Spinal cord (tissue), 10 donors: ENCODE data around the gene FHOD3. TPM values are rescaled to one million over a fixed set of nuclear protein-coding genes. Genes with fewer than 3 reads are reported as not detected.
"Not testable (repeated sequence)": the region's sequence is repeated elsewhere in the genome, so short reads cannot be mapped to it uniquely, and the experiment has no call there.

ENCODE experiments used
- DNase-seq, 6 donors: peaks; one replicate each; pipeline versions ENCODE4 v3.0.0 to v3.0.0-alpha.2; 2013 to 2015; ENCODE audit warnings: low spot score in 6 of 6, low read depth in 4 of 6
- H3K27ac ChIP-seq: one replicate; pipeline ENCODE4 v1.5.1; 2013; ENCODE audit warnings: low read depth, low read length, control low read depth
- H3K27me3 ChIP-seq: one replicate; pipeline ENCODE4 v1.6.1; 2013; ENCODE audit warnings: low read length; ENCODE audit not compliant: control insufficient read depth, insufficient read depth
- H3K36me3 ChIP-seq: one replicate; pipeline ENCODE4 v1.6.1; 2013; ENCODE audit warnings: low read length; ENCODE audit not compliant: control insufficient read depth, insufficient read depth
- H3K4me1 ChIP-seq: one replicate; pipeline ENCODE4 v1.6.1; 2013; ENCODE audit warnings: low read length; ENCODE audit not compliant: control insufficient read depth, insufficient read depth
- H3K4me3 ChIP-seq: one replicate; pipeline ENCODE4 v1.5.1; 2013; ENCODE audit warnings: low read depth, low read length, control low read depth
- H3K9me3 ChIP-seq: one replicate; pipeline ENCODE4 v1.6.1; 2013; ENCODE audit warnings: low read length; ENCODE audit not compliant: control insufficient read depth, insufficient read depth
- WGBS: methylation state at CpG from one replicate; pipeline ENCODE4 v1.1.5; 2013; ENCODE audit warnings: missing lambda C conversion rate; ENCODE audit not compliant: insufficient coverage; 5-methylcytosine and 5-hydroxymethylcytosine counted together
- polyA plus RNA-seq, 2 donors: library from polyadenylated mRNA; unstranded; fragments of 120-200 nt; gene quantifications; one replicate each; pipeline ENCODE4 v1.2.1, GENCODE V29; 2013; ENCODE audit not compliant: insufficient read length in 2 of 2
- total RNA-seq, 2 donors: library from RNA; depleted of rRNA in 1 of 2; stranded (reverse); fragments of 120-200 nt in 1 of 2; fragments of >200 nt in 1 of 2; gene quantifications; one replicate each; pipeline versions ENCODE4 v1.2.3 to v1.2.4, GENCODE V29; 2013 to 2014
- donor health status: healthy.

The FHOD3 gene
- total and polyA plus RNA-seq, 4 donors, result 30.0 to 53.4 (median 52.1) TPM

GRCh38 chr18:36721351-36721750 lies 423.8 kb downstream of the FHOD3 start:
- H3K4me3 ChIP-seq, H3K36me3 ChIP-seq, DNase-seq, H3K27me3 ChIP-seq, H3K27ac ChIP-seq, H3K4me1 ChIP-seq, H3K9me3 ChIP-seq: not testable (repeated sequence)
- no CpG with 5 or more reads among the region's 1 CpG for WGBS

DNA sequence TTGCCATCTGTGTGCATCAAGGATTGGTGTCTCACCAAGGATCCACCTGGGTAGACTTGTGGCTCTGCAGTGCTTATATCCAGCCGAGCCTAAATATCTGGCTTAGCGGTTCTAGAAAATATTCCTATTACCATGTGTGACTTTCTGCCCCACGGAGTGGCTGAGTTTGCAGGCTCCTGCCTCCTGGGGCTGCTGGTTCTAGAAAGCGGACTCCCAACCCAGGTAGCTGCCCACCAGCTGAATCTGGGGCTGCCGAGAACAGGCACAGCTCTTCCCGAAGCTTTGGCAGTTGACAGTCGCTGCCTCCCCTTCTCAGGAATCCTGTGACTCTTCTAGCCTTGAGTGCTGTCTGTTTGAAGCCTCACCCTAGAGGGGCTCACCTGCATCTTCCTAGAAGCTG lies 426.7 kb downstream of the FHOD3 start:
- H3K4me3 ChIP-seq, result no peak overlapping the region
- H3K4me1 ChIP-seq, result peaks cover 11% of the 10 kb centered on the region
- no peaks in the 10 kb centered on the region for H3K27me3 ChIP-seq
- H3K9me3 ChIP-seq, result no peaks in the 10 kb centered on the region
- no peak for DNase-seq
- WGBS, result 86% methylated on average over 5 of the region's 7 CpGs
- H3K27ac ChIP-seq, result no peak overlapping the region
- H3K36me3 ChIP-seq, result peaks cover 3% of the 10 kb centered on the region

DNA sequence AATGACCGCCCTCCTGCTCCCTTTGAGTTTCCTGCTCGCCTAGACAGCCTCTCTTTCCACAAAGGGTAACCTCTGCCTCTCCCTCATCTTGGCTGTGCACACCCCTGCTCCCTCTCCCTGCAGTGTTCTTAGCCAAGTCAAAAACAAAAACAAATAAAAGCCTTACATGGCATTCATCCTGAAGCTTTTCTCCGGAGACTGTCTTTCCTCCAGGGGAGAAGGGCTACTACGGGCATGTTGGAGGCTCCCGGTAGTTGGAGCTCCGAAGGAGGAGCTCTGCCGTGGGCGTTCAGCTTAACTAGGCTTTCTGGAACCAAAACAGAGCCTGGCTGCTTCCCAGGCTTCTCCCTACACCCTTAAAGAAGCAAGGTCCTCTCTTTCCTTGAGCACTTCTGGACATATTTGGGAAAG lies 427.1 kb downstream of the FHOD3 start:
- Histone ChIP-seq H3K4me3 (no peak overlapping the region), H3K4me1 (peaks cover 11% of the 10 kb centered on the region), H3K27ac (no peak overlapping the region), H3K27me3 (no peaks in the 10 kb centered on the region), H3K36me3 (peaks cover 3% of the 10 kb centered on the region), H3K9me3 (no peaks in the 10 kb centered on the region)
- peak in 1 of 6 donors; percentile 64 for DNase-seq
- WGBS, result 45% methylated on average over 7 of the region's 8 CpGs

GRCh38 chr18:36728345-36728744 lies 430.8 kb downstream of the FHOD3 start:
- no peak for DNase-seq
- 100% methylated on average over 2 of the region's 4 CpGs for WGBS
- Histone ChIP-seq H3K27me3 (no peaks in the 10 kb centered on the region), H3K27ac (no peak overlapping the region), H3K4me3 (no peak overlapping the region), H3K36me3 (peaks cover 11% of the 10 kb centered on the region), H3K9me3 (no peaks in the 10 kb centered on the region), H3K4me1 (peaks cover 11% of the 10 kb centered on the region)

DNA sequence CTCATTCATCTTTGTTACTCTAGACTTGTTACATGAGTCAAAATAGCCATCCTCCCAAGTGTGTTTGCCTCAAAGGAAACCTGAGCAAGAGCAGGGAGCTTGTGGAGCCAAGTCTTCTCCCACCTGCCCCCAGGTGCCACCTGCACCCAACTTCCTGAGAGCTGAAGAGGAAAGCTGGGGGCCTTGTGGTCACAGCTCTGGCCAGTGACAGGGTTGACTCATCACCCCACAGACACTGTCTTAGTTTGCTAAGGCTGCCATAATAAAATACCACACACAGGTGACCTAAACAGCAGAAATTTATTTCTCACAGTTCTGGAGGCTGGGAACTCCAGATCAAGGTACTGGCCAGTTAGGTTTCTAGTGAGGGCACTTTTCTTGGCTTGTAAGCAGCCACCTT lies 431.7 kb downstream of the FHOD3 start:
- no peak overlapping the region for H3K4me3 ChIP-seq
- no peak for DNase-seq
- H3K9me3 ChIP-seq, result no peaks in the 10 kb centered on the region

GRCh38 chr18:36732264-36732663 lies 434.8 kb downstream of the FHOD3 start:
- WGBS, result 84% methylated on average over 5 of the region's 5 CpGs
- DNase-seq, result no peak

More for the DNA sequence above, 431.7 kb downstream of the FHOD3 start:
- no peaks in the 10 kb centered on the region for H3K27me3 ChIP-seq
- peaks cover 13% of the 10 kb centered on the region for H3K36me3 ChIP-seq
- H3K4me1 ChIP-seq, result peaks cover 9% of the 10 kb centered on the region
- no peak overlapping the region for H3K27ac ChIP-seq

DNA sequence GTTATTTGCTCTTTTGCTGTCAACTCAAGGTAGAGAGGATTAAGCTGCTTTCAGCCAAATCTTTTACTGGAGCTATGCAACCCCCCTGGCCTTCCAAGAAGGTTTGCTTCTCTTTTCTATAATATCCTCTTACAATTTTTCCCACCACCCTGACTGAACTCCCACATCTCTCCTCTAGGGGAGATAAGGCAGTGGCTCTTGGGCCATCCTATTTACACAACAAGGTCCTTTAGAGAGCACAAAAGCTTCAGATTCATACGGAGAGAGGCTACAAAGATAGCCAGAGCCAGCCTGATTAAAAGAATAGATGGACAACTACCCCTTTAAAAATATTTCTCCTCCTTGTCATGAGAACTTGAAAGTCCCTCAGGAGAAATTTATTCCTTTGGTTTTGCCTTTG lies 435.6 kb downstream of the FHOD3 start:
- Histone ChIP-seq H3K4me1 (peaks cover 4% of the 10 kb centered on the region), H3K9me3 (no peaks in the 10 kb centered on the region), H3K4me3 (no peak overlapping the region), H3K36me3 (peaks cover 19% of the 10 kb centered on the region), H3K27me3 (no peaks in the 10 kb centered on the region), H3K27ac (no peak overlapping the region)
- no CpG with 5 or more reads among the region's 1 CpG for WGBS
- DNase-seq, result no peak

More at GRCh38 chr18:36732264-36732663, 434.8 kb downstream of the FHOD3 start:
- H3K27ac ChIP-seq, result no peak overlapping the region
- no peak overlapping the region for H3K4me3 ChIP-seq
- H3K27me3 ChIP-seq, result no peaks in the 10 kb centered on the region
- H3K36me3 ChIP-seq, result peaks cover 19% of the 10 kb centered on the region
- H3K4me1 ChIP-seq, result peaks cover 7% of the 10 kb centered on the region
- H3K9me3 ChIP-seq, result no peaks in the 10 kb centered on the region

DNA sequence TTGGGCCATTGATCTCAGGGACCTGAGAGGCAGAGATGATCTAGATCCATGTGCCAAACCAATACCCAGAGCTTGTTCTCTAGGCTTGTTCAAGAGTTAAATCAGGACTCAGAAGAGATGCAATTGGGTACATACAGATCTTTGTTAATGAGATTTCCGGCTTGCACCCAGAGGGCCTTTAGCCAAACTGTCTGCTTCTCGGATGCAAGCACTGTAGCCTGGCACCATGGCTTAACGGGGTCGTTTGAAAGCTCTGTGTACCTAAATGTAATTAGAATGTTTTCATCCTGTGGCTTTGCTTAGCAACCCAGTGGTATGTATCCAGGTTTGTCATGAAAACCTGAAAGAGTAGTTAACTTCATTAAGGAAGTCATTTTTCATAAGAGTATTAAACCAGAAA lies 437.1 kb downstream of the FHOD3 start:
- H3K4me1 ChIP-seq, result peaks cover 4% of the 10 kb centered on the region
- H3K4me3 ChIP-seq, result no peak overlapping the region
- H3K9me3 ChIP-seq, result peaks cover 2% of the 10 kb centered on the region
- H3K36me3 ChIP-seq, result peaks cover 19% of the 10 kb centered on the region
- 43% methylated on average over 4 of the region's 4 CpGs for WGBS
- H3K27me3 ChIP-seq, result no peaks in the 10 kb centered on the region
- no peak overlapping the region for H3K27ac ChIP-seq
- DNase-seq, result peak in 2 of 6 donors; percentile 22 to 71

DNA sequence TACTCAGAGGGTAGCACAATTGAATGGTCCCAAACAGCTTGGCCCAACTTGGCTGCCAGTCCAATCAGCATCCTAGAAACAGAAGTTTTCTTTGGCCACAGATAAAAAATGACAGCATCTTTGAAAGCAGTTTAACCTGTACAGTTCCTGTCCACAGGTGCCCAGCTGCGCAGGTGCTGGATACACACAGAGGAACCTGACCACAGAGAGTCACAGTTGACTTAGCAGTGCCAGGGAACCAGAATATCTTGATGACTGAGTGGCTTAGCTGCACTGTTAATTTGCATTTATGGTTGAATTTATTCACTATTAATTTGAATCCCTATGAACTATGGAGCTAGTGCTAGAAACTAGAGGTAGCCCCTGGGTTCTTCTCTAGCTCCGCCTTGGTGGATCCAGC lies 437.6 kb downstream of the FHOD3 start:
- H3K4me1 ChIP-seq, result peaks cover 4% of the 10 kb centered on the region
- no peaks in the 10 kb centered on the region for H3K27me3 ChIP-seq
- H3K9me3 ChIP-seq, result peaks cover 2% of the 10 kb centered on the region
- H3K4me3 ChIP-seq, result no peak overlapping the region
- DNase-seq, result no peak
- 88% methylated on average over 1 of the region's 2 CpGs for WGBS
- H3K36me3 ChIP-seq, result peaks cover 19% of the 10 kb centered on the region
- no peak overlapping the region for H3K27ac ChIP-seq

GRCh38 chr18:36736094-36736493 lies 438.6 kb downstream of the FHOD3 start:
- 96% methylated on average over 6 of the region's 6 CpGs for WGBS
- Histone ChIP-seq H3K27ac (no peak overlapping the region), H3K4me1 (peaks cover 4% of the 10 kb centered on the region)

More at GRCh38 chr18:36736094-36736493, 438.6 kb downstream of the FHOD3 start:
- no peak overlapping the region for H3K4me3 ChIP-seq
- no peak for DNase-seq
- peaks cover 2% of the 10 kb centered on the region for H3K9me3 ChIP-seq
- peaks cover 19% of the 10 kb centered on the region for H3K36me3 ChIP-seq
- H3K27me3 ChIP-seq, result no peaks in the 10 kb centered on the region
